HG03196 (cell line): ENCODE data around the gene C16orf74.

Experiments
- ATAC-seq: cut with Tn5 transposase; IDR thresholded peaks from one replicate; pipeline ENCODE4 v1.9.1; 2021; ENCODE audit not compliant: unreplicated experiment

C16orf74 gene

GRCh38 chr16:85698935-85699558, 51.8 kb downstream of the C16orf74 start:
- ATAC-seq, result no peak

GRCh38 chr16:85698459-85698891, 52.4 kb downstream of the C16orf74 start:
- no peak for ATAC-seq

DNA sequence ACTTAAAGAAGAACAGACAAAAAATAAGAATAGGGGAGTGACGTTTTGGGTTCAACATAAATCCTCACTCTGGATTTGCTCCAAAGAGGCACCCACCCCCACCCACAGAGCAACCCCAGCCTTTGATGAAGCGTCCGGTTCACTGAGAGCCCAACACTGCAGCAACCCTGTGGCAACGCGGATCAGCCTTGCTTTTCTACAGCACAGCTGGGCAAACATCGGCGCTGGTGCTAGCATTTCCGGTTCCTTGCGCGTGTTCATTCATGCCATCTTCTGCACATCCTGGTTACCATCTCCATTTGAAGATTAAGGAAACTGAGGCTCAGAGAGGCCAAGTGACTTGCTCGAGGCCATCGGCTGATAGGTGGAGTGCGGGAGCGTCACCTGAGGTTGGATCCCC, 53.5 kb downstream of the C16orf74 start:
- ATAC-seq, result no peak

- no peak for ATAC-seq
These were observed 54.1 kb downstream of the C16orf74 start for GRCh38 chr16:85696781-85697180.

- ATAC-seq, result no peak
These were observed 55.4 kb downstream of the C16orf74 start for GRCh38 chr16:85695196-85696128.

GRCh38 chr16:85690469-85691064, 60.3 kb downstream of the C16orf74 start:
- ATAC-seq, result no peak

GRCh38 chr16:85689950-85690320, 61.0 kb downstream of the C16orf74 start:
- ATAC-seq, result no peak

DNA sequence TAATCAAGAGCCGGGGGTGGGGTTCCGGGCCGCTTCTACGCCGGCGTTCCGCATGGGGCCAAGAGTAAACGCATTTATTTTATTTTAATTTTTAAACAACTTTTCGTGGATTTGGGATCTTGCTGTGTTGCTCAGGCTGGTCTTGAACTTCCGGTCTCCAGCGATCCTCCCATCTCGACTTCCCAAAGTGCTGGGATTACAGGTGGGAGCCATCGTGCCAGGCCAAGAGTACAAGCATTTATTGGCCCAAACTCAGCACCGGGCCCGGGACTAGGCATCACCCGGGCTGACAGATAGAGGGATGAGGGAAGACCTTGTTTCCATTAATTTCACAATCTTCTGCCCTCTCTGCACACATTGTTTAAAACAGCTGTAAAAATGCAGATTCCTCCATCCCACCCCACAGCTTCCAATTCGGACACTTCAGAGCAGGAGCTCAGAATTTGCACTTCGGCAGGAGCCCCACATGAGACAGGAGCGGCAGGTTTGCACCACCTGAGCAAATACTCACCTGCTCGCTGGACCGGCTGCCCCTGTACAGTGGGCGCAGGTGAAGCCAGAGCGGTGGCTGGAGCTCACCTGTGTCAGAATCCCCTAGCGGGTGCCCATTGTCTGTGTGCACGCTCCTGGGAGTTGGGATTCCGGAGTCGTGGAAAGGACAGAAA, 61.5 kb downstream of the C16orf74 start:
- ATAC-seq, result no peak

GRCh38 chr16:85688586-85689284, 62.2 kb downstream of the C16orf74 start, which contains the start of gene GINS2:
Gene GINS2 (minus strand): TSS chr16:85688954. CDS start chr16:85688898, 56 bp downstream.
- peak; percentile 95 for ATAC-seq

DNA sequence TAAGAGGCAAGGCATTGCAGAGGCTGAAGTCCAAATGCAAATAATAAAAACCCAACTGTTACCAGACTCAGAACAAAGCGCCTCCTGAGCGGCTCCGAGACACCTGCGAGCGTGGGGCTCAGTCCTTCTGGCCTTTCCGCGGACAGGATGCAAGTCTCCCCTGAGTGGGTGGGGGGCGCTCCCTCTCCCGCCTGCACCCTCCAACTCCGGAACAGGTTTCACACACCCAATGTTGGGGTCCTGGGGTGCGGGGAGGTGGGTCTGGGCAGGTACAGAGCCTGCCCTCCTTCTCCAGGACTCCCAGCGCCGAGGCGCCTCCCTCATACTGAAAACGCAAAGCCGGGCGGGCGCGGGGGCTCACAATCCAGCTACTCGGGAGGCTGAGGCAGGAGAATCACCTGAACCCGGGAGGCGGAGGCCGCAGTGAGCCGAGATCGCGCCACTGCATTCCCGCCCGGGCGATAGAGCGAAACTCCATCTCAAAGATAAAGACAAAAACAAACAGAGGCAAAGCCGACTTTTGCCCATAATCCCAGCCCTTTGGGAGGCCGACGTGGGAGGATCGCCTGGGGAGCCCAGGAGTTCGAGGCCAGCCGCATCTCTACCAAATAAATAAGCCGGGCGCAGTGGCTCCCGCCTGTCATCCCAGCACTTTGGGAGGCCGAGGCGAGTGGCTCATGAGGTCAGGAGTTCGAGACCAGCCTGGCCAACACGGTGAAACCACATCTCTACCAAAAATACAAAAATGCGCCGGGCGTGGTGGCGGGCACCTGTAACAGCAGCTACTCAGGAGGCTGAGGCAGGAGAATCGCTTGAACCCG, 63.0 kb downstream of the C16orf74 start:
- no peak for ATAC-seq

- no peak for ATAC-seq
These were observed 63.8 kb downstream of the C16orf74 start for GRCh38 chr16:85686912-85687591.

DNA sequence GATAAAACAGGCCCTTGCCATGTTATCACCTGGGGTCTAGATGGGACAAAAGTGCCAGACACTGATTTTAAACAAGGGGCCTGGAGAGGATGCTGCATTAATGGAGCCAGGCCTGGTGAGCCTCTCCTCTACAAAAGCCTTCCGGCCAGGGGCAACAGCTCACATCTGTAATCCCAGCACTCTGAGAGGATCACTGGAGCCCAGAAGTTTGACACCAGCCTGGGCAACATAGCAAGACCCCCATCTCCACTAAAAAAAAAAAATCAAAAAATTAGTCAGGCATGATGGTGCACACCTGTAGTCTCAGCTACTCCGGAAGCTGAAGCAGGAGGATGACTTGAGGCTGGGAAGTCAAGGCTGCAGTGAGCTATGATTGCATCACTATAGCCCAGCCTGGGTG, 65.6 kb downstream of the C16orf74 start:
- ATAC-seq, result no peak

DNA sequence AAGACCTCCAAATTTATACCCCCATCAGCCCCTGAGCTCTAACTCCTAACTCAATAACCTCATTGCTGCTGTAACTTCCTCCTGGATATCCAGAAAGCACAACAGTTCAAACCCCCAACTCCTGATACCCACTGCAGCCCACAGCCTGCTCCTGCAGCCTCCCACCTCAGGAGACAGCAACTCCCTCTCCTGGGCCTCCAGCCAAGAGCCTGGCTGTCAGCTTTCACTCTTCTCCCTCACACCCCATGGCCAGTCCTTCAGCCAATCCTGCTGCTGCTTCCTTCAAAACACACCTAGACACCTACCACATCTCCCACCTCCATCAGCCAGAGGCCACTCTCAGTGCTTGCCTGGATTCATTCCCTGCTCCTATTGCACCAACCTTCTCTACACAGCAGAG, 67.5 kb downstream of the C16orf74 start:
- ATAC-seq, result no peak

DNA sequence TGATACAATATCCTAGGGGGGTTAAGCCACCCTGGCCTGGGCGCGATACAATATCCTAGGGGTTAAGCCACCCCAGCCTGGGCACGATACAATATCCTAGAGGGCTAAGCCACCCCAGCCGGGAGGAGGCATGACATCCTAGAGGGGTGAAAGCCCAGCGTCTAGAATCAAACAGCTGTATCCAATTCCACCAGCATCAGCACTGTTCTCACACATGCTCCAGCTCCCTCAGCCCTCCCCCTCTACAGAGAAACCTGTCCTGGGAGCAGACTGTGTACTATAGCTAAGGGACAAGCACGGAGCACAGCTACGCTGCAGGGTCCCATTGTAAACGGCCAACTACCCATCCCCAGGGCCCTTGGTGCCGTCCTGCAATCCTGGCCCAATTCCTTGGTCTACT, 68.4 kb downstream of the C16orf74 start:
- ATAC-seq, result no peak

DNA sequence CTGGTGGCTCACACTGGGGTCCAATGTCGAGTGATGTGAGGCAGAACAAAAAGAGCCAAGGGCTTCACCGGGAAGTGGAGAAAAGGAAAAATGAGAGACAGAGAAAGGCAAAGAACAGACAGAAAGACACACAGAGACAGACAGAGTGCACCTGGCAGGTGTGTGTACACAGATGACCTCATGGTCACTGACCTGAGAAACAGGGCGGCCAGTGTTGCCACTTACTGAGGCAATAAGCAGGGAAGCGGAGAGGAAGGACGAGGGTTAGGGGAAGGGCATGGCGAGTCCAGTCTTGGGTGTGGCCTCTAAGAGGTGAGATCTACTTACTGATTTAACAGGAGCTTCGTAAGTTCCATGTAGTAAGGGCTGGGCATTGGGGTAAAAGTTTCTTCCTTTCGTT, 69.6 kb downstream of the C16orf74 start:
- no peak for ATAC-seq

GRCh38 chr16:85680352-85680944, 70.4 kb downstream of the C16orf74 start:
- no peak for ATAC-seq

GRCh38 chr16:85679870-85680269, 71.0 kb downstream of the C16orf74 start:
- ATAC-seq, result no peak

DNA sequence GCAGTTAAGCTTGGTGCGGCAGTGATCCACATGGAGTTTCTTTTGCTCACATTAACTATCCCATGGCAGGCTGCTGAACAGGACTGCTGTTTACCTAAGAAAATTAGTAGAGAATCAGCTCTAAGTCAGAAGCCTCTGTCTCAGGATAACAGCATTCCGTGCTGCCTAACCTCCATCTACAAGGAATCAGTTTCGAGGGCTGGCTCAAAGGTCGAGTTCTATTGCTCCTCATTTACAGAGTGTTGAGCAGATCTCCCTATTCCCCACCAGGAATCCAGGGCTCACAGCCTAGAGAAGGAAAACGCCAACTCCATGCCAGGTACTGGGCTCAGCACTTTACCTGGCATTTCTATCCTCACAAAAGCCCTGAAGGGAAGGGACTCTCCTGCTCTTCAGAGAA, 72.1 kb downstream of the C16orf74 start:
- no peak for ATAC-seq

DNA sequence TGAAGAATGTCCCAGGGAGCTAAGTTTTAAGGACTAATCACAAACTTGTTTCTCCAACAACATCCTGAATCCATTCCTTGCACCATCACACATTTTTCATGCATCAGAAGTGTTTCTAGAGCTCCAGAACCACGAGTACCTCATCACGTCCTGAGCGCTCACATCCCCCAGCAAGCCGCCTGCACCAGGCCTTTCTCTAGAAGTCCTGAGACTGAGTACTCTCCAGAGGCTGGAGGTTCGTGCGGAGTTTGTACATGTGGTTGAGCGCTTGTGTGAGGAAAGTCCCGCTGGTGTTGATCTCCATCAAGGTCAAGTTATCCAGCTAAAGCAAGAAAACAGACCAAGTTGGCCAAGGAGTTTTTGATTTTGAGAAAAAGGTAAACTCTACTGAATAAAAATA, 72.9 kb downstream of the C16orf74 start:
- ATAC-seq, result no peak
